ENCODE measurements around the gene AK5. TPM values are rescaled to one million over a fixed set of nuclear protein-coding genes. Genes with fewer than 3 reads are reported as not detected.

The AK5 gene
- polyA plus RNA-seq, 4 donors = 2.5 to 5.9 (median 3.2) TPM

GRCh38 chr1:77565321-77565720, 283.5 kb downstream of the AK5 start:
- no peak for DNase-seq (ENCODE audit: low read depth in 4 of 4, low spot score in 2 of 4)

GRCh38 chr1:77571642-77572041, 289.8 kb downstream of the AK5 start:
- no peak for DNase-seq (ENCODE audit: low read depth in 4 of 4, low spot score in 2 of 4)

- no peak for DNase-seq (ENCODE audit: low read depth in 4 of 4, low spot score in 2 of 4)
These were observed 297.7 kb downstream of the AK5 start for GRCh38 chr1:77579547-77579946.

- DNase-seq (ENCODE audit: low read depth in 4 of 4, low spot score in 2 of 4) = no peak
These were observed 301.1 kb downstream of the AK5 start for GRCh38 chr1:77582905-77583304.

- DNase-seq (ENCODE audit: low read depth in 4 of 4, low spot score in 2 of 4) = no peak
These were observed 301.7 kb downstream of the AK5 start for GRCh38 chr1:77583483-77583882.

GRCh38 chr1:77584884-77585283, 303.1 kb downstream of the AK5 start:
- DNase-seq (ENCODE audit: low read depth in 4 of 4, low spot score in 2 of 4) = no peak

- DNase-seq (ENCODE audit: low read depth in 4 of 4, low spot score in 2 of 4) = no peak
These were observed 303.9 kb downstream of the AK5 start for GRCh38 chr1:77585610-77586314.

- no peak for DNase-seq (ENCODE audit: low read depth in 4 of 4, low spot score in 2 of 4)
These were observed 307.4 kb downstream of the AK5 start for GRCh38 chr1:77589231-77589630.

- no peak for DNase-seq (ENCODE audit: low read depth in 4 of 4, low spot score in 2 of 4)
These were observed 308.8 kb downstream of the AK5 start for GRCh38 chr1:77590651-77591050.

- DNase-seq (ENCODE audit: low read depth in 4 of 4, low spot score in 2 of 4) = no peak
These were observed 311.1 kb downstream of the AK5 start for GRCh38 chr1:77592906-77593305.

- no peak for DNase-seq (ENCODE audit: low read depth in 4 of 4, low spot score in 2 of 4)
These were observed 312.7 kb downstream of the AK5 start for GRCh38 chr1:77594366-77595112.

- DNase-seq (ENCODE audit: low read depth in 4 of 4, low spot score in 2 of 4) = no peak
These were observed 315.5 kb downstream of the AK5 start for GRCh38 chr1:77597310-77597709.

GRCh38 chr1:77605246-77606026, 323.6 kb downstream of the AK5 start:
- no peak for DNase-seq (ENCODE audit: low read depth in 4 of 4, low spot score in 2 of 4)

- DNase-seq (ENCODE audit: low read depth in 4 of 4, low spot score in 2 of 4) = no peak
These were observed 327.1 kb downstream of the AK5 start for GRCh38 chr1:77608893-77609292.

Other genes with a start within 250 kb of the AK5 start
- gene PIGK, start 62.6 kb upstream of the AK5 start, polyA plus RNA-seq (ENCODE audit: insufficient read length in 4 of 4) = 10 to 100 TPM; 43.4 to 58.9 (median 49.7) TPM